B cell (primary cell): ENCODE results near the gene CDC42BPG. TPM values are rescaled to one million over a fixed set of nuclear protein-coding genes. Genes with fewer than 3 reads are reported as not detected.

Experiments used
- ATAC-seq: fragments of 200-7000 bp; cut with Tn5 transposase; one replicate; pipeline ENCODE4 v1.10.0; 2021; ENCODE audit warnings: low read depth, mild to moderate bottlenecking, moderate number of reproducible peaks, moderate library complexity
- CTCF ChIA-PET: fragments of 350-600 bp; sonication (Branson Sonifier 250); formaldehyde crosslinking; loops from one replicate; lab custom pipeline; 2021; ENCODE audit warnings: antibody characterized with exemption, inconsistent platforms; lab: Charles Lee
- POLR2A ChIA-PET: fragments of 350-600 bp; sonication (Branson Sonifier 250); formaldehyde crosslinking; loops from one replicate; lab custom pipeline; 2021; ENCODE audit warnings: antibody characterized with exemption; lab: Charles Lee
- DNase-seq: peaks from one replicate; pipeline ENCODE4 v3.0.0; 2013
- H2AFZ ChIP-seq: 2 replicates; pipeline ENCODE4 v1.6.1; 2012; ENCODE audit warnings: mild to moderate bottlenecking, low read depth, low read length; ENCODE audit not compliant: insufficient read depth, poor library complexity, severe bottlenecking
- H3K27ac ChIP-seq, 2 donors: 1 replicate in 1 of 2; 2 replicates in 1 of 2; pipeline ENCODE4 v1.5.1; 2012 to 2013; ENCODE audit warnings: low read length in 2 of 2, mild to moderate bottlenecking in 2 of 2, moderate library complexity in 1 of 2
- H3K27me3 ChIP-seq, 4 experiments: fragments of 200-600 bp in 1 of 4; sonication (generic) in 1 of 4; replicated peaks in 1 of 4; 1 replicate in 2 of 4; 2 replicates in 2 of 4; pipeline versions ENCODE4 v1.6.1 to v1.7.0; 2013 to 2016; ENCODE audit warnings: low read length in 3 of 4, mild to moderate bottlenecking in 2 of 4, mixed read lengths in 1 of 4, moderate library complexity in 1 of 4; ENCODE audit not compliant: insufficient read depth in 4 of 4, control insufficient read depth in 3 of 4; ENCODE audit errors: control extremely low read depth in 1 of 4
- H3K36me3 ChIP-seq, 2 experiments: replicated peaks in 1 of 2; 1 replicate in 1 of 2; 2 replicates in 1 of 2; pipeline versions ENCODE4 v1.6.1 to v1.7.1; 2013; ENCODE audit warnings: low read length in 1 of 2; ENCODE audit not compliant: insufficient read depth in 2 of 2, control insufficient read depth in 1 of 2; ENCODE audit errors: control extremely low read depth in 1 of 2, extremely low read depth in 1 of 2
- H3K4me1 ChIP-seq, 2 donors: fragments of 200-600 bp in 1 of 2; sonication (generic) in 1 of 2; 1 replicate in 1 of 2; 2 replicates in 1 of 2; pipeline versions ENCODE4 v1.5.1 to v1.6.1; 2013 to 2017; ENCODE audit warnings: low read length in 2 of 2; ENCODE audit not compliant: control insufficient read depth in 2 of 2, insufficient read depth in 2 of 2
- H3K4me2 ChIP-seq: replicated peaks from 2 replicates; pipeline ENCODE3; 2012; ENCODE audit warnings: mild to moderate bottlenecking, low read depth, low read length; ENCODE audit not compliant: poor library complexity, severe bottlenecking
- H3K4me3 ChIP-seq, 5 experiments: fragments of 200-600 bp in 1 of 5; sonication (generic) in 1 of 5; 1 replicate in 3 of 5; 2 replicates in 2 of 5; pipeline versions ENCODE4 v1.5.1 to v1.7.0; 2011 to 2016; ENCODE audit warnings: low read length in 4 of 5, mild to moderate bottlenecking in 4 of 5, low read depth in 2 of 5, control low read depth in 1 of 5, moderate library complexity in 1 of 5; ENCODE audit not compliant: insufficient read depth in 1 of 5; ENCODE audit errors: control extremely low read depth in 1 of 5, extremely low read depth in 1 of 5
- H3K79me2 ChIP-seq: fragments of 200-600 bp; sonication (generic); one replicate; pipeline ENCODE4 v1.6.0; 2016; ENCODE audit warnings: low read length; ENCODE audit not compliant: control insufficient read depth, insufficient read depth
- H3K9ac ChIP-seq: fragments of 200-600 bp; sonication (generic); 2 replicates; pipeline ENCODE4 v1.6.1; 2017; ENCODE audit warnings: mild to moderate bottlenecking, low read length, moderate library complexity
- H3K9me3 ChIP-seq, 3 donors: one replicate each; pipeline versions ENCODE4 v1.6.1 to v1.7.1; 2013; ENCODE audit warnings: low read length in 2 of 3; ENCODE audit not compliant: control insufficient read depth in 2 of 3, insufficient read depth in 1 of 3; ENCODE audit errors: control extremely low read depth in 1 of 3
- H4K20me1 ChIP-seq: 2 replicates; pipeline ENCODE4 v1.6.0; 2012; ENCODE audit warnings: mild to moderate bottlenecking, low read length; ENCODE audit not compliant: insufficient read depth, control insufficient read depth, poor library complexity, severe bottlenecking
- H3K27ac Mint-ChIP-seq: one replicate; pipeline ENCODE4 v1.8.0; 2021; ENCODE audit warnings: mixed read lengths
- H3K27me3 Mint-ChIP-seq: one replicate; pipeline ENCODE4 v1.8.0; 2021; ENCODE audit warnings: mixed read lengths
- H3K4me1 Mint-ChIP-seq: one replicate; pipeline ENCODE4 v1.8.0; 2021; ENCODE audit warnings: mixed read lengths
- H3K4me3 Mint-ChIP-seq: one replicate; pipeline ENCODE4 v1.8.0; 2021; ENCODE audit warnings: mixed read lengths
- H3K9me3 Mint-ChIP-seq: one replicate; pipeline ENCODE4 v1.8.0; 2022; ENCODE audit warnings: mixed read lengths; ENCODE audit not compliant: insufficient read depth
- CTCF ChIP-seq: fragments of 200-600 bp; IDR thresholded peaks from one replicate; pipeline ENCODE4 v1.8.0; 2022; ENCODE audit warnings: antibody characterized with exemption, mild to moderate bottlenecking
- EZH2 ChIP-seq: IDR thresholded peaks from 2 replicates; pipeline ENCODE4 v1.6.1; 2012; ENCODE audit warnings: borderline replicate concordance, low read depth, mild to moderate bottlenecking, moderate library complexity, low read length; ENCODE audit not compliant: insufficient read depth, poor library complexity, severe bottlenecking
- WGBS: methylation state at CpG from one replicate; pipeline ENCODE4 v1.1.5; 2013; ENCODE audit warnings: missing lambda C conversion rate; ENCODE audit not compliant: insufficient coverage; 5-methylcytosine and 5-hydroxymethylcytosine counted together
- intact Hi-C: fragments of 100-400 bp; cut with micrococcal nuclease; formaldehyde crosslinking; loops from one replicate; pipeline ENCODE4 v1.10.0; 2022
- polyA plus RNA-seq: library from polyadenylated mRNA; depleted of rRNA; stranded (reverse); fragments of >200 nt; gene quantifications from 2 replicates; pipeline ENCODE4 v1.2.3, GENCODE V29; 2012
- total RNA-seq, 2 donors: library from RNA; stranded (reverse); fragments of 120-200 nt in 1 of 2; gene quantifications; 1 replicate in 1 of 2; 2 replicates in 1 of 2; pipeline versions ENCODE4 v1.2.3 to v1.2.4, GENCODE V29; 2013 to 2022

The CDC42BPG gene
- total and polyA plus RNA-seq, 2 donors (not counting 1 experiment from before 2014, with no cell fraction given), result 3.7 to 8.7 TPM

- H3K27me3 Mint-ChIP-seq, result no peaks in the 10 kb centered on the region
- Histone ChIP-seq H3K36me3 (peaks cover 0 to 4% of the 10 kb centered on the region in 2 experiments), H3K9me3 (no peaks in the 10 kb centered on the region), H3K27ac (no peak overlapping the region), H2AFZ (no peak overlapping the region), H3K4me1 (peaks cover 2 to 8% of the 10 kb centered on the region in 2 donors), H3K4me3 (no peak overlapping the region), H3K27me3 (no peaks in the 10 kb centered on the region), H3K9ac (no peak overlapping the region), H3K4me2 (no peak overlapping the region), H3K79me2 (peaks cover 9% of the 10 kb centered on the region), H4K20me1 (no peaks in the 10 kb centered on the region)
- no peaks in the 10 kb centered on the region for H3K9me3 Mint-ChIP-seq
- ChIA-PET CTCF (no interaction called here), POLR2A (no interaction called here)
- H3K4me1 Mint-ChIP-seq, result peaks cover 3% of the 10 kb centered on the region
- no peak overlapping the region for H3K4me3 Mint-ChIP-seq
- intact Hi-C loops, result no loop called here
- DNase-seq (no peak), ATAC-seq (no peak)
- WGBS, result 96% methylated on average over 28 of the region's 28 CpGs
- no peak overlapping the region for H3K27ac Mint-ChIP-seq
- no peak for TF ChIP-seq EZH2
Observed at GRCh38 chr11:64838600-64839334, 5.7 kb downstream of the CDC42BPG start.

- Mint-ChIP-seq H3K27ac (no peak overlapping the region), H3K4me3 (no peak overlapping the region), H3K9me3 (no peaks in the 10 kb centered on the region), H3K27me3 (no peaks in the 10 kb centered on the region), H3K4me1 (no peaks in the 10 kb centered on the region)
- H4K20me1 ChIP-seq, result no peaks in the 10 kb centered on the region
- H2AFZ ChIP-seq, result no peak overlapping the region
- H3K9ac ChIP-seq, result no peak overlapping the region
- H3K4me3 ChIP-seq, result no peak overlapping the region
- ChIA-PET POLR2A (no interaction called here), CTCF (no interaction called here)
- ATAC-seq (no peak), DNase-seq (no peak)
- H3K4me1 ChIP-seq, result peaks cover 0 to 4% of the 10 kb centered on the region in 2 donors
- H3K27me3 ChIP-seq, result no peaks in the 10 kb centered on the region
- peaks cover 2% of the 10 kb centered on the region for H3K79me2 ChIP-seq
- TF ChIP-seq CTCF, result no peak
- no peak for TF ChIP-seq EZH2
- 95% methylated on average over 8 of the region's 10 CpGs for WGBS
- intact Hi-C loops, result no loop called here
- no peak overlapping the region for H3K4me2 ChIP-seq
- no peaks in the 10 kb centered on the region for H3K9me3 ChIP-seq
- peaks cover 0 to 8% of the 10 kb centered on the region in 2 experiments for H3K36me3 ChIP-seq
- no peak overlapping the region for H3K27ac ChIP-seq
Observed at GRCh38 chr11:64837887-64838351, 6.5 kb downstream of the CDC42BPG start.
